H1 (cell line): Measurements from ENCODE around the gene TNIK. TPM values are rescaled to one million over a fixed set of nuclear protein-coding genes. Genes with fewer than 3 reads are reported as not detected.
A peak's percentile ranks its signal among the peaks of the same experiment; 100 is the strongest.

Experiments
- CTCF ChIA-PET: fragments of 300-600 bp; sonication (Branson Sonifier 250); formaldehyde crosslinking; loops from one replicate; lab custom pipeline; 2021; ENCODE audit not compliant: partially characterized antibody; lab: Charles Lee
- POLR2A ChIA-PET: fragments of 300-600 bp; sonication (Branson Sonifier 250); formaldehyde crosslinking; loops from one replicate; lab custom pipeline; 2021; ENCODE audit warnings: inconsistent platforms; ENCODE audit not compliant: partially characterized antibody; lab: Charles Lee
- DNase-seq, 2 experiments: peaks; one replicate each; pipeline versions ENCODE4 v3.0.0 to v3.0.0-alpha.2; 2010 to 2022; ENCODE audit warnings: low spot score in 2 of 2, low read depth in 1 of 2, mixed read lengths in 1 of 2
- FAIRE-seq: peaks from 2 replicates; lab custom pipeline; 2011; peaks lifted over from hg19 to GRCh38; lab: Jason Lieb, UNC
- H2AFZ ChIP-seq: 2 replicates; pipeline ENCODE4 v1.8.1; 2012; ENCODE audit warnings: low read length, inconsistent platforms
- H2AK5ac ChIP-seq: 2 replicates; pipeline ENCODE4 v1.6.1; 2013; ENCODE audit warnings: low read depth, low read length
- H2BK120ac ChIP-seq: replicated peaks from 2 replicates; pipeline ENCODE3; 2013; ENCODE audit warnings: low read depth, low read length, inconsistent platforms
- H2BK12ac ChIP-seq: 2 replicates; pipeline ENCODE4 v1.6.1; 2013; ENCODE audit warnings: low read depth, low read length
- H2BK15ac ChIP-seq: 2 replicates; pipeline ENCODE4 v1.6.1; 2013; ENCODE audit warnings: low read length
- H2BK20ac ChIP-seq: 2 replicates; pipeline ENCODE4 v1.6.1; 2013; ENCODE audit warnings: low read length
- H2BK5ac ChIP-seq: 2 replicates; pipeline ENCODE4 v1.6.1; 2013; ENCODE audit warnings: low read depth, low read length
- H3K14ac ChIP-seq: 2 replicates; pipeline ENCODE4 v1.6.1; 2013; ENCODE audit warnings: inconsistent platforms; ENCODE audit not compliant: insufficient read length
- H3K18ac ChIP-seq: 2 replicates; pipeline ENCODE4 v1.6.1; 2013; ENCODE audit warnings: low read length; ENCODE audit errors: extremely low read depth
- H3K23ac ChIP-seq: 2 replicates; pipeline ENCODE4 v1.6.1; 2013; ENCODE audit warnings: inconsistent platforms; ENCODE audit not compliant: insufficient read length
- H3K23me2 ChIP-seq: 2 replicates; pipeline ENCODE4 v1.6.1; 2013; ENCODE audit warnings: low read depth, low read length
- H3K27ac ChIP-seq: 2 replicates; pipeline ENCODE4 v1.6.1; 2011; ENCODE audit warnings: low read depth, low read length, inconsistent platforms
- H3K27me3 ChIP-seq, 4 experiments: replicated peaks in 1 of 4; 1 replicate in 1 of 4; 2 replicates in 3 of 4; pipeline versions ENCODE4 v1.6.1 to v1.8.1; 2011 to 2013; ENCODE audit warnings: low read length in 3 of 4, mild to moderate bottlenecking in 3 of 4, inconsistent platforms in 2 of 4, mixed read lengths in 2 of 4, moderate library complexity in 1 of 4; ENCODE audit not compliant: control insufficient read depth in 3 of 4, insufficient read depth in 3 of 4; ENCODE audit errors: extremely low read depth in 1 of 4
- H3K36me3 ChIP-seq, 4 experiments: 2 replicates each; pipeline versions ENCODE4 v1.6.1 to v1.8.1; 2011 to 2013; ENCODE audit warnings: mild to moderate bottlenecking in 4 of 4, low read length in 3 of 4, moderate library complexity in 2 of 4, control low read depth in 1 of 4, inconsistent platforms in 1 of 4; ENCODE audit not compliant: insufficient read depth in 4 of 4, control insufficient read depth in 2 of 4
- H3K4ac ChIP-seq: replicated peaks from 2 replicates; pipeline ENCODE3; 2013; ENCODE audit warnings: low read length, low read depth, mixed read lengths, inconsistent platforms; ENCODE audit not compliant: insufficient read length
- H3K4me1 ChIP-seq, 4 experiments: replicated peaks in 1 of 4; 1 replicate in 1 of 4; 2 replicates in 3 of 4; pipeline versions ENCODE4 v1.6.1 to v1.8.1; 2011 to 2013; ENCODE audit warnings: low read length in 3 of 4, inconsistent platforms in 2 of 4, mixed read lengths in 1 of 4; ENCODE audit not compliant: insufficient read depth in 4 of 4, control insufficient read depth in 3 of 4
- H3K4me2 ChIP-seq, 2 experiments: 2 replicates each; pipeline versions ENCODE4 v1.6.1 to v1.8.1; 2011 to 2013; ENCODE audit warnings: low read depth in 2 of 2, low read length in 2 of 2, control low read depth in 1 of 2, inconsistent platforms in 1 of 2, mild to moderate bottlenecking in 1 of 2; ENCODE audit not compliant: insufficient read depth in 1 of 2
- H3K4me3 ChIP-seq, 4 experiments: fragments of 200-600, 300-600 bp in 1 of 4; sonication (generic), shearing (Covaris generic), sonication (Bioruptor Twin) in 1 of 4; 2 replicates each; pipeline versions ENCODE4 v1.5.1 to v1.8.1; 2011 to 2016; ENCODE audit warnings: low read length in 4 of 4, low read depth in 3 of 4, control low read depth in 2 of 4, inconsistent platforms in 2 of 4, mild to moderate bottlenecking in 2 of 4, mixed read lengths in 1 of 4, moderate library complexity in 1 of 4; ENCODE audit not compliant: insufficient read depth in 2 of 4; ENCODE audit errors: extremely low read depth in 1 of 4
- H3K56ac ChIP-seq: replicated peaks from 2 replicates; pipeline ENCODE3; 2013; ENCODE audit warnings: low read depth, mild to moderate bottlenecking, mixed read lengths, low read length, inconsistent platforms; ENCODE audit not compliant: insufficient read length
- H3K79me1 ChIP-seq: 2 replicates; pipeline ENCODE4 v1.6.1; 2013; ENCODE audit warnings: low read depth, low read length, control low read depth
- H3K79me2 ChIP-seq, 2 experiments: 2 replicates each; pipeline versions ENCODE4 v1.6.1 to v1.8.1; 2012 to 2013; ENCODE audit warnings: low read length in 2 of 2, mild to moderate bottlenecking in 2 of 2, inconsistent platforms in 1 of 2; ENCODE audit not compliant: insufficient read depth in 2 of 2, control insufficient read depth in 1 of 2
- H3K9ac ChIP-seq, 4 experiments: replicated peaks in 1 of 4; 1 replicate in 1 of 4; 2 replicates in 3 of 4; pipeline versions ENCODE4 v1.6.1 to v1.8.1; 2011 to 2013; ENCODE audit warnings: low read depth in 3 of 4, low read length in 3 of 4, control low read depth in 2 of 4, mild to moderate bottlenecking in 2 of 4, moderate library complexity in 2 of 4, inconsistent platforms in 1 of 4; ENCODE audit errors: extremely low read depth in 1 of 4
- H3K9me3 ChIP-seq, 2 experiments: 2 replicates each; pipeline versions ENCODE4 v1.6.1 to v1.8.1; 2012 to 2013; ENCODE audit warnings: mild to moderate bottlenecking in 2 of 2, moderate library complexity in 2 of 2, control low read depth in 1 of 2, inconsistent platforms in 1 of 2, low read depth in 1 of 2, low read length in 1 of 2, mixed read lengths in 1 of 2; ENCODE audit not compliant: insufficient read depth in 2 of 2
- H4K20me1 ChIP-seq, 2 experiments: replicated peaks in 1 of 2; 2 replicates each; pipeline versions ENCODE3 to v1.8.1; 2011 to 2013; ENCODE audit warnings: inconsistent platforms in 2 of 2, low read length in 2 of 2, mild to moderate bottlenecking in 1 of 2; ENCODE audit not compliant: insufficient read depth in 2 of 2, control insufficient read depth in 1 of 2
- H4K5ac ChIP-seq: 2 replicates; pipeline ENCODE4 v1.6.1; 2013; ENCODE audit warnings: low read length, low read depth, mixed read lengths, inconsistent platforms; ENCODE audit not compliant: insufficient read length
- H4K8ac ChIP-seq: 2 replicates; pipeline ENCODE4 v1.8.0; 2013; ENCODE audit warnings: mild to moderate bottlenecking, moderate library complexity, low read length, inconsistent platforms; ENCODE audit not compliant: insufficient read depth; ENCODE audit errors: extremely low read depth
- H4K91ac ChIP-seq: replicated peaks from 2 replicates; pipeline ENCODE3; 2013; ENCODE audit warnings: low read length, mixed read lengths, inconsistent platforms; ENCODE audit not compliant: insufficient read length
- EP300 ChIP-seq, 2 experiments: IDR thresholded peaks; 1 replicate in 1 of 2; 2 replicates in 1 of 2; pipeline ENCODE4 v1.6.1; 2011 to 2012; ENCODE audit warnings: low read depth in 2 of 2, low read length in 2 of 2, mild to moderate bottlenecking in 2 of 2, borderline replicate concordance in 1 of 2, inconsistent platforms in 1 of 2, moderate library complexity in 1 of 2
- RFX5 ChIP-seq: IDR thresholded peaks from 2 replicates; pipeline ENCODE4 v1.6.1; 2011; ENCODE audit warnings: low read depth, low read length, improper control_type of control experiment, borderline replicate concordance
- USF2 ChIP-seq: IDR thresholded peaks from 2 replicates; pipeline ENCODE4 v1.6.1; 2011; ENCODE audit warnings: low read length, improper control_type of control experiment
- WGBS, 2 experiments: shearing (Covaris generic) in 1 of 2; methylation state at CpG; one replicate each; pipeline versions ENCODE4 v1.1.6 to v1.1.7; 2013 to 2015; ENCODE audit warnings: low lambda C conversion rate in 2 of 2, mixed read lengths in 2 of 2, inconsistent platforms in 1 of 2, low coverage in 1 of 2, missing lambda C conversion rate in 1 of 2; ENCODE audit not compliant: insufficient replicate concordance in 2 of 2, insufficient coverage in 1 of 2, insufficient read length in 1 of 2; ENCODE audit errors: extremely low coverage in 1 of 2, missing lambda C conversion rate in 1 of 2; 5-methylcytosine and 5-hydroxymethylcytosine counted together
- polyA plus RNA-seq, 7 experiments: library from polyadenylated mRNA; depleted of rRNA in 3 of 7; stranded (reverse) in 5 of 7; unstranded in 2 of 7; fragments of >200 nt in 5 of 7; fragments of 200-250 nt in 2 of 7; gene quantifications; 1 replicate in 5 of 7; 2 replicates in 1 of 7; 4 replicates in 1 of 7; pipeline versions ENCODE4 v1.2.1 to v1.2.3, GENCODE V29; 2011 to 2013; ENCODE audit warnings: missing spikeins in 2 of 7, mixed read lengths in 2 of 7
- total RNA-seq: library from RNA; stranded (reverse); fragmentation: NEBNext Ultra II Directional; extraction: Animal tissue kit (Norgen Biotek cat#: 25700); gene quantifications from 2 replicates; pipeline ENCODE4 v1.2.1, GENCODE V29; 2021

TNIK gene
- total and polyA plus RNA-seq, 2 of the 8 experiments (the other 6 are each of a cell fraction or from before 2014, with no cell fraction given), result 7.4 to 42.0 TPM

GRCh38 chr3:171173736-171174135 lies 286.5 kb downstream of the TNIK start:
- Histone ChIP-seq H3K79me2 (no peaks in the 10 kb centered on the region), H3K36me3 (no peaks in the 10 kb centered on the region), H2AK5ac (no peak overlapping the region), H3K4ac (no peak overlapping the region), H2BK15ac (no peak overlapping the region), H2AFZ (no peak overlapping the region), H4K20me1 (no peaks in the 10 kb centered on the region), H3K14ac (no peak overlapping the region), H3K18ac (no peak overlapping the region), H3K4me3 (no peak overlapping the region), H3K4me1 (0 out of 7 replicates have a peak, but pooled peaks cover 0 to under 1% (median 0%) of the 10 kb centered on the region in 4 experiments), H2BK5ac (peak overlapping the region; percentile 27; the same call in 1 of the 2 replicates), H3K23me2 (no peaks in the 10 kb centered on the region), H3K4me2 (no peak overlapping the region), H4K8ac (no peak overlapping the region), H3K23ac (no peak overlapping the region), H3K27ac (no peak overlapping the region), H4K91ac (no peak overlapping the region), H4K5ac (no peak overlapping the region), H3K9me3 (no peaks in the 10 kb centered on the region), H3K79me1 (no peaks in the 10 kb centered on the region; the same call in 1 of the 2 replicates), H3K27me3 (no peaks in the 10 kb centered on the region), H2BK20ac (no peak overlapping the region), H2BK12ac (no peak overlapping the region), H3K9ac (no peak overlapping the region), H2BK120ac (no peak overlapping the region), H3K56ac (no peak overlapping the region)
- DNase-seq (no peak), FAIRE-seq (no peak)
- TF ChIP-seq EP300 (IDR thresholded peaks at IDR 0.05; ENCODE audit: borderline replicate concordance in 1 of 2, low read depth in 2 of 2, low read length in 2 of 2) (no peak), USF2 (0 out of 2 replicates have a peak, but pooled peaks have one; percentile 46), RFX5 (peak; percentile 78)
- POLR2A ChIA-PET, result no interaction called here
- CTCF ChIA-PET, result interaction anchor here (0.7 to 3.6 kb wide), 4 partner anchors 8 to 123 kb away, joined by 3 to 15 read pairs (median 9); no protein-coding TSS in a partner anchor
- WGBS, 2 experiments, result 96% methylated on average over 5 of the region's 6 CpGs; no CpG with 5 or more reads in 1 of the 2 experiments
